Right renal pelvis (tissue), 4 donors: ENCODE results near the gene DISP3. TPM values are rescaled to one million over a fixed set of nuclear protein-coding genes. Genes with fewer than 3 reads are reported as not detected.

ENCODE experiments used
- DNase-seq, 4 donors: peaks; one replicate each; pipeline ENCODE4 v3.0.0-alpha.2; 2013; ENCODE audit warnings: low read depth in 4 of 4, low spot score in 3 of 4, missing footprints in 1 of 4
- polyA plus RNA-seq, 4 donors: library from polyadenylated mRNA; unstranded; fragments of 120-200 nt; gene quantifications; one replicate each; pipeline ENCODE4 v1.2.1, GENCODE V29; 2013; ENCODE audit not compliant: insufficient read length in 4 of 4

Gene DISP3
- polyA plus RNA-seq, 4 donors, result 0.80 to 1.8 (median 1.2) TPM

DNA sequence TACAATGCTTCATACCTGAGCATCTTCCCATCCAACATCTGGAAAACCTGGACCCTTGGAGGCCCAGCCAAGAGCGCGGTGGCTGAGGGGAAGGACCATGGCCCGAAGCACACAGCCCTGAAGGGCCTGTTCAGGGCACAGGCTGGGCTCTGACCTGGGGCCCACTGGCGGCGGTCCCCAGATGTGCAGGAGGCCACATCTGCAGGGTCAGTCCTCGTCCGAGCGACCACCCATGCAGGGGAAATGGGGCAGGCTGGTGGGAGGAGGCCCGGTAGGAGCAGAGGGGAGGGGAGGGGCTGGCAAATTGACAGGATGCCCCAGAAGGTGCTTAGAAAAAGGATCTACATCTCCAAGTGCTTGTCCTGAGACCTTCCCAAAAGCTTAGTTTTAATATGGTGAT is 59.9 kb downstream of the DISP3 start:
- DNase-seq, result no peak

- no peak for DNase-seq
These were observed 61.2 kb downstream of the DISP3 start for GRCh38 chr1:11539850-11540772.

DNA sequence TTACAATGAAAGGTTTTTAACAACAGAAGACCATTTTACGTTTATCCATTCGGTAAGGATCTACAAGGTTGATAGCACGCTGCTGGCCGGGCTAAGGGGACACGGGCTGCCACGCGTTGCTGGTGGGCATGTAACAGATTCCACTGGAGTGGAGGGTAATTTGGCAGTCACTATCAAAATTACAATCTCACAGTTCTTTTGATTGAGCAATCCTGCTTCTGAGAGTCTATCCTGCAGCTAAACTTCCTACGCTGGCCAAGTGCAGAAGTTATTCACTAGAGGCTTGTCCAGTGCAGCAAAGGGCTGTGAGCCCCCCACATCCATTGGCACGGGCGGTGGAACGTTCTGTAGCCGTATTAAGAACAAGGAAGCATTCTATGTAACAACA is 61.8 kb downstream of the DISP3 start:
- DNase-seq, result no peak

- DNase-seq, result no peak
These were observed 62.3 kb downstream of the DISP3 start for GRCh38 chr1:11541236-11541635.

GRCh38 chr1:11541956-11542355 is 63.0 kb downstream of the DISP3 start:
- no peak for DNase-seq

DNA sequence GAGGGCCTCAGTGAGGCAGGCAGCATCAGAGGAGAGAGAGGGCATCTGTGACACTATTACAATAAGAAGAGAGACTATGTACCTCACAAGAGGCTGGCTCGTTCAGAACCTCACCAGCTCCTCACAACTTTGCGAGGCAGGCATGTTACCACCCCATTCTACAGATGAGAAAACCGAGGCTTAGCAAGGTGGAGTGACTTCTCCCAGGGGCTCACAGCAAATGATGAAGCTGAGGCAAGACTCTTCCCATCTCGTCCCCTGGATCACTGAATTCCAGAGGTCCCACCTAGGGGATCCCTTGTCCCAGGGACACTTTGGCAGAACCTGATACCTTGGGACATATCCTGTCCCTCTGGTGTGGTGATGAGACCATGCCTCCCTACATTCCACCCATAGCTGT is 64.4 kb downstream of the DISP3 start:
- DNase-seq, result no peak

- DNase-seq, result no peak
These were observed 64.8 kb downstream of the DISP3 start for GRCh38 chr1:11543796-11544195.

GRCh38 chr1:11546456-11546855 is 67.5 kb downstream of the DISP3 start:
- no peak for DNase-seq

DNA sequence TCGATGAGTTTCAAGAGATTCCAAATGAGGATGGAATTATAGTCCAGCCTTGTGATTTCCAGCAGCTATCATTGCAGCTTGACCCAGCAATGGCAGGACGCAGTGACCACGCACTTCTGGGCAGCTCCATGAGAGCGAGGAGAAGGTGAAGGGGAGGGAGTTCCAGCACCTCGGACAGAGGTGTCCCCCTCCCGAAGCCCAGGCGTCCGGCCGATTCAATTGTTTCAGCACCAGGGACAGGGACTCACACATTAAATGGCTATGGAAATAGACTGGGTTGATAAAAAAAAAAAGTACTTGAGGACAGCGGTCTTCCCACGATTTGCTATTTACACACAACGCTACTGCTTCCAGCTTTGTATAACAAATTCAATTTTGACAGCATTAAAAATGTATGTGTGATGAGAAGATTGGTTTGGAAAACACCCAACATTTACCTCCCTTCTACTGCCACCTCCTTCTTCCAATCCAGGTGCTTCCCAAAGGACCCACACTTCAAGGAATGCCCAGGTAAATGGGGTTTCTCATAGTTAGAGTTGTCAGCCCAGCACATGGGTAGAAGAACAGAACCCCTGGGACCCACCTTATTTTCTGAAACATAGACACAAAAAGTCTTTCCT is 71.8 kb downstream of the DISP3 start:
- DNase-seq, result peak; percentile 88 to 97 (median 91)

GRCh38 chr1:11558276-11558675 is 79.3 kb downstream of the DISP3 start:
- DNase-seq, result no peak

DNA sequence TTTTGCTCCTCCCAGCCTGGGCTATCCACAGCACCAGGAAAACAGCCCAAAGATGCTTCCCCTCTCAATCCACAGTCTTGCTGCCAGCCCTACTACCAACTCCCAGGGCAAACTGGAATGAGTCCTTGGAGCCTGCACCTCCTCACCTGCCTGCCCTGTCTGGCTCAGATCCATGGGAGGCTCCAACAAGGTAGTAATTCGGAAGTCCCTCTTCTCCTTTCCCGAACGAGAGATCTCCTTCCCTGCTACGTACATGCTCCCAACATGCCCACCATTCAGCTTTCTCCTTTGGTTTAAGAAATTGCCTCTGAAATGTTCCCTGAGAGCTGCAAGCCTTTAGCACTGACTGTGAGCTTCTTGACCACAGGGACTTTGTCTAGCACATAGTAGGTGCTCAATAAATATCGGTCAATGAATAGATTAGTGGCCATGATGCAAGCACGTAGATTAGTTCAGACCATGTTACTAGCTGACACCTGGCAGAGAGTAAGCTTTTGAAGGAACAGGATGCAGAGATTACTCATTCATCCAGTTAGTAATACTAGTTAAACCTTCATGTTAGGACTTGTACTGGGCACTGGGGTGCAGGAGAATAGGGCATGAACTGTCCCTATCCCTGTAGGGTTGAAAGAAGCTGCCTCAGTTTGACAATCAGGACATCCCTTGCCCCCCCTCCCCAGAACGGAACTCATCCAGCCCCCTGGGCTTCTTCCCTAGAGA is 80.1 kb downstream of the DISP3 start:
- DNase-seq, result no peak

DNA sequence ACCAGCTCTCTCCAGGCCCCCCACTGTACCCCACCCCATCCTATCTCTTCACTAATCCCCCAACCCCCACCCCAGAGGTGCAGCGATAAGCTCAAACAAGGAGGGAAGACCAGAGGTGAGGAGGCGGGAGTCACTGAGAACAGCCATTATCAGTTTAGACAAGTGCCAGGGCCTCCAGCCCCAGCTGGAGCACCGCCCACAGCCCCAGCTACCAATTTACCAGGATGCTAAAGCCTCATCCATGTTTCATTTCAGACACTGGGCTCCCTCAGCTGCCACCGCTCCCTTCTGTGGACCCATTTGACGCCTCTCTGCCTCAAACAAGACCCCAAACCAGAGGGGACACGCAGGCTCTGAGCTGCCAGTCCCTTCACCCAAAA is 80.6 kb downstream of the DISP3 start:
- no peak for DNase-seq

DNA sequence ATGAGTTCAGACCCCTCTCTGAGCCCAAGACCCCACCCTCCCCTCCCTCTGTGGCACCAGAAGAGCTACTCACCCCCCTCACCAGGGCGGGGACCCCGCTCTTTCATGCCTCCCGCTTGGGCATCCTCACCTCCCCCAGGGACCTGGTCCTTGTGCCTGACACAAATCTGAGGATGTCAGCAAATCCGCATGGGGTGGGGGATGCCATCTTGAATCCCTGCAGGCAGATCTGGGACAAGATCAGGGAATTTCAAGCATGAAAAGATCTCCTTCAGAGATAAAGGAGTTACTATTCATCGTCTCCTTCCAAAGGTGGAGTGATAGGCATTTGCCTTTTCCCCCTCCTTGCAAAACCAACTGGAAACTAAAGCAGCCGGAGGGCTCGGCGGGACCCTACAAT is 81.1 kb downstream of the DISP3 start:
- no peak for DNase-seq

- no peak for DNase-seq
These were observed 82.8 kb downstream of the DISP3 start for GRCh38 chr1:11561740-11562139.

- no peak for DNase-seq
These were observed 83.7 kb downstream of the DISP3 start for GRCh38 chr1:11562664-11563063.

- peak in 2 of 4 donors; percentile 16 to 23 for DNase-seq
These were observed 84.7 kb downstream of the DISP3 start for GRCh38 chr1:11563560-11564069.

GRCh38 chr1:11564237-11564636 is 85.3 kb downstream of the DISP3 start:
- no peak for DNase-seq

GRCh38 chr1:11566042-11566850 is 87.3 kb downstream of the DISP3 start:
- no peak for DNase-seq

GRCh38 chr1:11567244-11568065 is 88.5 kb downstream of the DISP3 start:
- no peak for DNase-seq

- DNase-seq, result no peak
These were observed 89.7 kb downstream of the DISP3 start for GRCh38 chr1:11568687-11569086.
